Muscle of arm (tissue), 12 donors: ENCODE data around the gene FAM120B. TPM values are rescaled to one million over a fixed set of nuclear protein-coding genes. Genes with fewer than 3 reads are reported as not detected.
"Not testable (repeated sequence)": the region's sequence is repeated elsewhere in the genome, so short reads cannot be mapped to it uniquely, and the experiment has no call there.

Source experiments
- DNase-seq: peaks from one replicate; pipeline ENCODE4 v3.0.0-alpha.2; 2013
- polyA plus RNA-seq, 12 donors: library from polyadenylated mRNA; unstranded; fragments of 120-200 nt; gene quantifications; one replicate each; pipeline ENCODE4 v1.2.1, GENCODE V29; 2013; ENCODE audit not compliant: insufficient read length in 12 of 12

The FAM120B gene
- polyA plus RNA-seq, 12 donors, result 20.1 to 38.0 (median 27.5) TPM; not detected in 1

DNA sequence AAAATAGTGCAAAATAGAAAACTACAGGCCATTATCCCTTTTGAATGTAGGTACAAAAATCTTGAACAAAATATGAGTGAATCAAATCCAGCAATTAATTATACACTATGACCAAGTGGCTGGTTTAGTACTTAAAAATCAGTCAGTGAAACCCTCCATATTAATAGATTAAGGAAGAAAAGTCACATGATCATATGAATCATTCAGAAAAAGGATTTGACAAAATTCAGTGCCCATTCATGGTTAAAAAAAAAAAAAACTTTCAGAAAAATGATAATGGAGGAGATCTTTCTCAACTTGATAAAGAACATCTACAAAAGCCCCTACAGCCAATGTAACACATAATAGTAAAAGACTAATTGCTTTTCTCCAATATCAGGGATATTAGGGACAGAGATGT lies 75.0 kb downstream of the FAM120B start:
- no peak for DNase-seq

- peak; percentile 25 for DNase-seq
Observed at GRCh38 chr6:170383466-170384035, 77.0 kb downstream of the FAM120B start.

DNA sequence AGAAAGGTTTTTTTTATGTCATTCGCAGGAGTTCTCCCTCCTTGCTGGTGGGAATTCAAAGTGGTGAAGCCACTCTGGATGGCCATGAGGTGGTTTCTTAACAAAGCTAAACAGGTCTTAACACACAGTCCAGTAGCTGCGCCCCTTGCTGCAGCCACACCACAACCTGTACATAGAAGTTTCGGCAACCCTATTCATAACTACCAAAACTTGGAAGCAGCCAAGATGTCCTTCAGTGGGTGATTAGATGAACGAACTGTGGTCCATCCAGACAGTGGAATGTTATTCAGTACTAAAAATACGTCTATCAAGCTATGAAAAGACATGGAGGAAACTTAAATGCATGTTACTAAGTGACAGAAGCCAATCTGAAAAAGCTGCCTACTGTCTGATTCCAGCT lies 78.9 kb downstream of the FAM120B start:
- no peak for DNase-seq

DNA sequence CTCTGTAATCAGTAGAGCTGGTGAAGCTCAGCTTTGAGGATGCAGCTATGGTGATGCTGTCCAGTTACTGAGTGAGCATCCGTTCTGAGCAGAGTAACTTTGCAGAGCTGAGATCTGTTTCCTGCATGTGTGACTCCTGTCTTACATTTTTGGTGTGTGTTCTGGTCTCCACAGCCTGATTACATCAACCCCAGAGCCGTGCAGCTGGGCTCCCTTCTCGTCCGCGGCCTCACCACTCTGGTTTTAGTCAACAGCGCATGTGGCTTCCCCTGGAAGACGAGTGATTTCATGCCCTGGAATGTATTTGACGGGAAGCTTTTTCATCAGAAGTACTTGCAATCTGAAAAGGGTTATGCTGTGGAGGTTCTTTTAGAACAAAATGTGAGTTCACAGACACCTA lies 81.6 kb downstream of the FAM120B start:
- no peak for DNase-seq

DNA sequence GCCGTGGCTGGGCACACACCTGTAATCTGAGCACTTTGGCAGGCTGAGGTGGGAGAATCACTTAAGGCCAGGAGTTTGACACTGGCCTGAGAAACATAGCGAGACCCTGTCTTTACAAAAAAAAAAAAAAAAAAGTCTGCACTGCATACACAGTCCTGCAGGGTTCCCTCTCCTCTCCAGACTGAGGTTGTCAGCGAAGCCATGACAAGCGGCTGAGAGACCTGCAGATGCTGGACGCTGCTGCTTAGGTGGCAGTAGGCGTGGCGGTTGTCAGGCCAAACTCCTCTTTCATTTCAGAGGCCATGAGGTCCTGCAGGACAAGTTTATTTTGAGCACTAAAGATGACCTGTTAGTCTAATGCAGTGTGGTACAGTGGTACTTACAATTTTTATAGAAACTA lies 86.5 kb downstream of the FAM120B start:
- no peak for DNase-seq

- DNase-seq, result no peak
Observed at GRCh38 chr6:170393807-170394399, 87.3 kb downstream of the FAM120B start.

DNA sequence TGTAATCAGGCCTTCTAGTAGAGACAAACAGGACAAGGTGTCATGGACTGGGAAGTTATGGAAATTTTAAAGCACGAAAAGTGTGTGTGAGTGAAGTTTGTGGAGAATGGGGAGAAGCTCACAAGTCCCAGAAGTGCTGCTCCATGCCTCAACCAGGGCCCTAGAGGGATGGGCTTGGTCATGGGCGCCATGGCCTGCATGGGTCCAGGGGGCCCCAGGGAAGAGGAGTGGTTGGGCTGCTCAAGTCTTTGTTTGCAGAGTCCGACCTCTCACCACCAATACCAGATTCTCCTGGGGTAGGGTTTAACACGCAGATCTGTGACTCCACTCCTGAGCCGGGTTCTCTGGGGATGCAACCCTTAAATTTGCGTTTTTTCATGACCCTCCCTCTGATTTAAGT lies 88.4 kb downstream of the FAM120B start:
- DNase-seq, result no peak

GRCh38 chr6:170398743-170399369 lies 92.3 kb downstream of the FAM120B start:
- not testable (repeated sequence) for DNase-seq

DNA sequence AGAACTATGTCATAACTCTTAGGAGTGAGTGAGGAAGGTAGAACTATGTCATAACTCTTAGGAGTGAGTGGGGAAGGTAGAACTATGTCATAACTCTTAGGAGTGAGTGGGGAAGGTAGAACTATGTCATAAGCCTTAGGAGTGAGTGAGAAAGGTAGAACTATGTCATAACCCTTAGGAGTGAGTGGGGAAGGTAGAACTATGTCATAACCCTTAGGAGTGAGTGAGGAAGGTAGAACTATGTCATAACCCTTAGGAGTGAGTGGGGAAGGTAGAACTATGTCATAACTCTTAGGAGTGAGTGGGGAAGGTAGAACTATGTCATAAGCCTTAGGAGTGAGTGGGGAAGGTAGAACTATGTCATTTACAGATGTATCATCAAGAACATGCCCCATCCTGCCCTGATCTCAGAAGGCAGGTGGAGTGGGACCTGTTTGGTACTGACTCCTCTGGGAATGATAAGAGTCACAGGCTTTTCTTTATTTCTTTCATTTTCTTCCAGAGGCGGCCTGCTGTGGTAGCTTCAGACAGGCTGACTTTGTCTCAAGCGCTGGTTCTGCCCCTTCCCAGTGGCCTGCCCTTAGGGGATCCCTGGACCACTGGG lies 93.5 kb downstream of the FAM120B start:
- DNase-seq, result not testable (repeated sequence)

- no peak for DNase-seq
Observed at GRCh38 chr6:170402318-170403040, 95.9 kb downstream of the FAM120B start.

DNA sequence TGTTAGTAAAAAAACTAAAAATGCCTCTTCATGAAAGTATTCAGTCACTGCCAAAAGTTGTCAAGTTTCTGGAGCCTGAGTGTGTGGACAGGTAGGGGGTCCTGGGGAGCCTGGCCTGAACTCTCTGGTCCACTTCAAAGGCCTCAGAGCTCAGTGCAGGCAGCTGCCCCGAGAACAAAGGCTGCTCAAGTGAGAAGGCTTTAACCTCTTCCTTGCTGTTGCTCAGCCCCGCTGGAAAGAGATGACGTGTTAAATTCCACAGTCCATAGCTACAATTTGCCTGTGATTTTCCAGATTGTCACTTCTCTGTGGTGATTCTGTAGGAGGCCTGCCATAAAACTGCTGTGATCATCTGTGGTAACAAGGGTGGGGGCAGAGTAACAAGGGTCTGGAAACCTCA lies 96.9 kb downstream of the FAM120B start:
- no peak for DNase-seq

- DNase-seq, result no peak
Observed at GRCh38 chr6:170404036-170404435, 97.5 kb downstream of the FAM120B start.

DNA sequence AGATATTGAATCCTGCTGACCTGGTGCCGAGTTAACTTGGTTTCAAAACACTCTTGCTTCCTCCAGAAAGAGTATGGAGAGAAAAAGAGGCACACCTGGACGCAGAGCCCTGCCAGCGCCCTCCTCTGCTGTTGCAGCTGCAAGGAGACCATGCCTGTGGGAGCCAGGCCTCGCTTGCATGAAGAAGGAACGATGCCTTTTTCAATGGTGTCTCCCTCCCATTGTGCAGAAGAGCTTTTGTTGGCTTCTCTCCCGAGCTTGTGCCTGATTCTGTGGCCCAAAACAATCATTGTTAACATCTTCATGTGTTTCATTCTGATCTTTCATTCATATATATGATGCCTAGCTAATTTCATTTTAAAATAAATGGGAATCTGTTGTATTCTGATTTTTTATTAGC lies 98.1 kb downstream of the FAM120B start:
- no peak for DNase-seq

- no peak for DNase-seq
Observed at GRCh38 chr6:170405311-170405975, 98.9 kb downstream of the FAM120B start.

DNA sequence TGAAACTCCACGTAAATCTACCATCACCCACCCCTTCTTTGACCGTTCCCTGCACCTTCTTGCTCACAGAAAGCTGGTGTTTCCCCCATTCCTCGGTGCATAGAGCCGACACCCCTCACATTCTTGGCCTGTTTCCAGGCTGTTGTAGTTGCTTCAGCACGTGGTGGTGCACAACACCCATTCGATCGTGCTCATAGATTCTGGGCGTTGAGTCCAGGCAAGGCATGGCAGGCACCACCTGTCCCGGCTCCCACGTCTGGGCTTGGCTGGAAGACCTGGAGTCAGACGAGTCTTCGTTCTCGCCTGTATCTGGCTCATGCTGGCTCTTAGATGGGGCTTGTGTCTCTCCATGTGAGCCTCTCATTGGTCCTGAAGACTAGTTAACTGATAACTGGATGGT lies 100.6 kb downstream of the FAM120B start:
- DNase-seq, result no peak

DNA sequence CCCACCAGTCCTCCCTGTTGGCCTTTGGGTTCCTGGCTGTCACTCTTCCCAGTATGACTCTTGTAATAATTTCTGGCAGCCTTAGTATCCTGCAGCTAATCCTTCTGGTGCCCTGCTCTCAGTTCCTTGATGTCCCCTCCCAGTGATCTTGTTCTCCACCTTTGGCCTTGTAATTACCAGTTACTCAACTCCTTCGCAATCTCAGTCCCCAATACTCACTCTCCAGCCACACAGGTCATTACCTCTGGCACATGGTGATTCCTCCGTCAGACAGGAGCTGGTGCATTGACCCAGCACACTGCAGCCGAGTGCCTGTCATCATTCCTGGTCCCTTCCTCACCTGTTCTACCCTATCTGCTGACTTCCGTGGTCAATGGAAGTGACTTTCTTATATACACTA lies 101.4 kb downstream of the FAM120B start:
- no peak for DNase-seq

- not testable (repeated sequence) for DNase-seq
Observed at GRCh38 chr6:170409746-170410145, 103.2 kb downstream of the FAM120B start.

GRCh38 chr6:170410241-170410640 lies 103.7 kb downstream of the FAM120B start:
- DNase-seq, result no peak

DNA sequence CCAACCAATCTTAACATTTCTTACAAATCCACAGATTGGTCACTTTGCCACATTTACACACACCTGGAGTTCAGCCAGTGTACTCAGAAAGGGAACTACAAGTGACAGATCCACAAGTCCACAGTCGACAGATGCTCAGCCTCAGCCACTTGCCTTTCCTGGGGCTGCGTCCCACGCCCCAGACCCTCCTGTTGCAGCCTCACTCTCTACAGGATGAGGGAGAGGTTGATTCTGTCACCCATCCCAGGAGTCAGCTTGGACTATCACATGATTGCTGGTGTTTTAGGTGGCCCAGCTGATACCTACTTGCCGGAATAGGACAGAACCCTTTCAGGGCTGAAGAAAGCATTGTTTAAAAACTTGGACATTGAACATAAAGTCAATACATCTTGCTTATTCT lies 108.8 kb downstream of the FAM120B start:
- DNase-seq, result no peak

DNA sequence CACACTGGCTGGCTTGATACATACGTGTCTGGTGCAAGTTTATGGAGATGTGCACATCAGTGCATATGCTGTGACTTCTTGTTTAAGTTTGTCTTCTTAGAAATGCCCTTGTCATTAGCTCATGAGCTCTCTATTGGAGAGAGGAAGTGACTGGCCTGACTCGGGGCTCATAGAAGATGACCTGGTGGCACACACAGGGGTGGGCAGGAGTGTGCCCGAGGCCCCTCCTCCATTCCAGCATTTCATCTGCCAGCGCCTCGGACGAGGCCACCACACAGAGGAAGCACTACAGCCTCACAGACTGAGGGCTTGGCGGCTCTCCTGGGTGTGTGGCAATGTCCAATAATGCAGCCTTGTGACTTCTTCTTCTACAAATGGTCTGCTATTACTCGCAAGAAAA lies 109.7 kb downstream of the FAM120B start:
- DNase-seq, result no peak

GRCh38 chr6:170416959-170417606 lies 110.5 kb downstream of the FAM120B start:
- DNase-seq, result no peak
